BJ (cell line): ENCODE measurements around the gene PACSIN1. TPM values are rescaled to one million over a fixed set of nuclear protein-coding genes. Genes with fewer than 3 reads are reported as not detected.

Experiments used
- CTCF ChIA-PET: fragments of 350-600 bp; formaldehyde crosslinking; extraction: SDS; loops from one replicate; lab custom pipeline; 2021; ENCODE audit warnings: antibody characterized with exemption, inconsistent platforms; lab: Yijun Ruan, JAX
- POLR2A ChIA-PET: fragments of 300-600 bp; sonication (Branson Sonifier 250); formaldehyde crosslinking; extraction: SDS; loops from one replicate; lab custom pipeline; 2021; ENCODE audit warnings: antibody characterized with exemption; lab: Charles Lee
- DNase-seq: peaks from one replicate; pipeline ENCODE4 v3.0.0-alpha.2; 2011; ENCODE audit warnings: low read depth
- H3K27me3 ChIP-seq: 2 replicates; pipeline ENCODE4 v1.6.0; 2011; ENCODE audit warnings: low read length; ENCODE audit not compliant: control insufficient read depth, insufficient read depth
- H3K36me3 ChIP-seq: 2 replicates; pipeline ENCODE4 v1.5.1; 2011; ENCODE audit warnings: low read length; ENCODE audit not compliant: control insufficient read depth, insufficient read depth
- H3K4me3 ChIP-seq: 2 replicates; pipeline ENCODE4 v1.5.1; 2011; ENCODE audit warnings: low read depth, mild to moderate bottlenecking, control low read depth, low read length
- CTCF ChIP-seq: IDR thresholded peaks from 2 replicates; pipeline ENCODE4 v1.5.1; 2011; ENCODE audit warnings: low read depth, mild to moderate bottlenecking, control low read depth, inconsistent platforms, low read length, moderate library complexity; ENCODE audit not compliant: insufficient read depth
- polyA plus RNA-seq: library from polyadenylated mRNA; depleted of rRNA; stranded (reverse); fragments of >200 nt; gene quantifications from 2 replicates; pipeline ENCODE4 v1.2.3, GENCODE V29; 2011

Gene PACSIN1
- polyA plus RNA-seq, 1 experiment: 0.04 TPM

- POLR2A ChIA-PET: no interaction called here
- no peaks in the 10 kb centered on the region for H3K36me3 ChIP-seq
- H3K4me3 ChIP-seq: no peak overlapping the region
- CTCF ChIA-PET: no interaction called here
- H3K27me3 ChIP-seq: peaks cover 4% of the 10 kb centered on the region; the same call in 1 of the 2 replicates
- DNase-seq: no peak
- no peak for TF ChIP-seq CTCF
These were observed 78.3 kb downstream of the PACSIN1 start for GRCh38 chr6:34544052-34544604.

GRCh38 chr6:34544776-34545471, 79.0 kb downstream of the PACSIN1 start:
- DNase-seq: no peak
- ChIA-PET POLR2A (no interaction called here), CTCF (no interaction called here)
- Histone ChIP-seq H3K27me3 (peaks cover 4% of the 10 kb centered on the region; the same call in 1 of the 2 replicates), H3K36me3 (no peaks in the 10 kb centered on the region), H3K4me3 (no peak overlapping the region)
- TF ChIP-seq CTCF: no peak

GRCh38 chr6:34546551-34547321, 80.9 kb downstream of the PACSIN1 start:
- Histone ChIP-seq H3K36me3 (no peaks in the 10 kb centered on the region), H3K4me3 (no peak overlapping the region), H3K27me3 (peaks cover 4% of the 10 kb centered on the region; the same call in 1 of the 2 replicates)
- ChIA-PET CTCF (interaction anchor here (1.0 kb wide), 1 partner anchor 20 kb away, joined by 3 read pairs; no protein-coding TSS in a partner anchor), POLR2A (interaction anchor here (0.6 kb wide), 1 partner anchor 298 kb away, joined by 11 read pairs; the partner anchor contains the start of gene SMIM29)
- no peak for TF ChIP-seq CTCF
- no peak for DNase-seq

GRCh38 chr6:34547701-34548644, 82.1 kb downstream of the PACSIN1 start:
- Histone ChIP-seq H3K36me3 (no peaks in the 10 kb centered on the region), H3K4me3 (no peak overlapping the region), H3K27me3 (peaks cover 5% of the 10 kb centered on the region; the same call in 1 of the 2 replicates)
- ChIA-PET POLR2A (no interaction called here), CTCF (interaction anchor here (0.8 kb wide), 2 partner anchors 12 to 15 kb away, joined by 3 to 5 read pairs; no protein-coding TSS in a partner anchor)
- no peak for DNase-seq
- no peak for TF ChIP-seq CTCF
